ENCODE measurements around the gene WDR37.

Gene WDR37

DNA sequence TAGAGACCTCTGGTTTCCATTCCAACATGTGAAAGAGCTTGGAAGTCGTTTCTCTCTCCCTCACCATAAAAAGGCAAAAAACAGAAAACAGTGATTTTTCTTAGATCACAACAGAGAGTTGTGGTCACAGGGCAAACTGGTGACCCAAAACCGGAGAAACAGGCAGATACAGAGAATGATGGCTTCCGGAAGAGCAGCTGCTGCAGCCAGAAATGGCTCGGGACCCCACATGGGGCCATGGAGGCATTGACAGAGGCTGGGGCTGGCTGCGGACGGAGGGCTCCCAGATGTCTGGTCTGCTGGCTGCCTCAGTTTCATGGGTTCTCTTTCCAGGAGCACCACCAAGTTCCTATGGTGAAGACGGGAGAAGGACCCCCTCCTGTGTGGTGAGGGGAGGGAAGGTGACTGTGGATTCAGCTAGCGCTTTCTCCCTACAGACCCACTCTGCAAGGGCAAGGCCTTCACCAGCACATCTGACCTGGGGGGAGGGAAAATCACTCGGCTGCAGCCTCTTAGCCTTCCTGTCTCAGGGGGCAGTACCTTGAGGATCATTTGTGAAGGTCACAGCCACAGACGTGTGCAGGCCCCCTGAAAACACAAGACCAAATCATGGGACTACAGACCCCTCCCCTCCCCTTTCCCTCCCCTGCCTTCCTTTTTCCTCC is 81.4 kb downstream of the WDR37 start:
- no peak overlapping the region for H3K27ac ChIP-seq (ENCODE audit: extremely low read depth, low read depth, low read length)
- ChIA-PET CTCF (no interaction called here), POLR2A (no interaction called here)
- H3K4me1 ChIP-seq (ENCODE audit: control insufficient read depth, insufficient read depth, low read length) = no peaks in the 10 kb centered on the region
- H3K9me3 ChIP-seq (ENCODE audit: control insufficient read depth, insufficient read depth, low read depth, low read length) = no peaks in the 10 kb centered on the region
- TF ChIP-seq ZSCAN18 (tag by site-specific recombination; IDR thresholded peaks at IDR 0.05) (no peak), ZFP3 (tag by site-specific recombination; IDR thresholded peaks at IDR 0.05; ENCODE audit: low read depth) (no peak), ZNF37A (tag by site-specific recombination; IDR thresholded peaks at IDR 0.05) (no peak), ZBTB17 (tag by site-specific recombination; IDR thresholded peaks at IDR 0.05) (no peak), HOXD13 (CRISPR knock-in tag; IDR thresholded peaks at IDR 0.05; ENCODE audit: borderline replicate concordance) (no peak), ZNF600 (tag by site-specific recombination; IDR thresholded peaks at IDR 0.05) (no peak), ZNF677 (tag by site-specific recombination; IDR thresholded peaks at IDR 0.05) (no peak), ZNF521 (tag by site-specific recombination; IDR thresholded peaks at IDR 0.05) (no peak), ZNF350 (tag by site-specific recombination; IDR thresholded peaks at IDR 0.05) (no peak), ZNF266 (tag by site-specific recombination; IDR thresholded peaks at IDR 0.05; ENCODE audit: low read depth) (no peak), ZNF211 (tag by site-specific recombination; IDR thresholded peaks at IDR 0.05; ENCODE audit: low read depth) (no peak), SP7 (tag by site-specific recombination; IDR thresholded peaks at IDR 0.05) (no peak), ZNF280C (tag by site-specific recombination; IDR thresholded peaks at IDR 0.05) (no peak)
- TF ChIP-seq, protein P1, sequence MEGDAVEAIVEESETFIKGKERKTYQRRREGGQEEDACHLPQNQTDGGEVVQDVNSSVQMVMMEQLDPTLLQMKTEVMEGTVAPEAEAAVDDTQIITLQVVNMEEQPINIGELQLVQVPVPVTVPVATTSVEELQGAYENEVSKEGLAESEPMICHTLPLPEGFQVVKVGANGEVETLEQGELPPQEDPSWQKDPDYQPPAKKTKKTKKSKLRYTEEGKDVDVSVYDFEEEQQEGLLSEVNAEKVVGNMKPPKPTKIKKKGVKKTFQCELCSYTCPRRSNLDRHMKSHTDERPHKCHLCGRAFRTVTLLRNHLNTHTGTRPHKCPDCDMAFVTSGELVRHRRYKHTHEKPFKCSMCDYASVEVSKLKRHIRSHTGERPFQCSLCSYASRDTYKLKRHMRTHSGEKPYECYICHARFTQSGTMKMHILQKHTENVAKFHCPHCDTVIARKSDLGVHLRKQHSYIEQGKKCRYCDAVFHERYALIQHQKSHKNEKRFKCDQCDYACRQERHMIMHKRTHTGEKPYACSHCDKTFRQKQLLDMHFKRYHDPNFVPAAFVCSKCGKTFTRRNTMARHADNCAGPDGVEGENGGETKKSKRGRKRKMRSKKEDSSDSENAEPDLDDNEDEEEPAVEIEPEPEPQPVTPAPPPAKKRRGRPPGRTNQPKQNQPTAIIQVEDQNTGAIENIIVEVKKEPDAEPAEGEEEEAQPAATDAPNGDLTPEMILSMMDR (tag by site-specific recombination; IDR thresholded peaks at IDR 0.05) = no peak
- H3K36me3 ChIP-seq (ENCODE audit: control insufficient read depth in 2 of 2, insufficient read depth in 1 of 2, low read length in 2 of 2) = no peaks in the 10 kb centered on the region
- no peak overlapping the region for H3K4me3 ChIP-seq (ENCODE audit: low read depth, low read length)

DNA sequence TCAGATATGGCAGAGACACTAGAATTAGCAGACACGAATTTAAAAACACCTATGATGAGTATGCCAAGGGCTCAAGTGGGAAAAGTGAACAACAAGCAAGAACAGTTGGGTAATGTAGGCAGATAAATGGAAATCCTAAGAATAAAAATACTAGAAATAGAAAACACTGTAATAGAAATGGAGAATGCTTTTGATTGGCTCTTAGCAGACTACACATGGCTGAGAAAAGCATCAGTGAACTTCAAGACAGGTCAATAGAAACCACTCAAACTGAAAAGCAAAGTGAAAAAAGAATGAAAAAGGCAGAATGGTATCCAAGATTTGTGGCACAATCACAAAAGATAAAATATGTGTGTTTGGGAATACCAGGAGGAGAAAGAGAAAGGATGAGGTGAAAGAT is 82.3 kb downstream of the WDR37 start:
- POLR2A ChIA-PET = no interaction called here
- Histone ChIP-seq H3K27ac (ENCODE audit: extremely low read depth, low read depth, low read length) (no peak overlapping the region), H3K4me1 (ENCODE audit: control insufficient read depth, insufficient read depth, low read length) (no peaks in the 10 kb centered on the region), H3K36me3 (ENCODE audit: control insufficient read depth in 2 of 2, insufficient read depth in 1 of 2, low read length in 2 of 2) (no peaks in the 10 kb centered on the region), H3K9me3 (ENCODE audit: control insufficient read depth, insufficient read depth, low read depth, low read length) (no peaks in the 10 kb centered on the region), H3K4me3 (ENCODE audit: low read depth, low read length) (no peak overlapping the region)
- no peak for TF ChIP-seq IKZF3 (tag by site-specific recombination; IDR thresholded peaks at IDR 0.05)
- peak; percentile 71 for TF ChIP-seq SETDB1 (IDR thresholded peaks at IDR 0.05; ENCODE audit: insufficient read length, low read length)
- TF ChIP-seq, protein P2, sequence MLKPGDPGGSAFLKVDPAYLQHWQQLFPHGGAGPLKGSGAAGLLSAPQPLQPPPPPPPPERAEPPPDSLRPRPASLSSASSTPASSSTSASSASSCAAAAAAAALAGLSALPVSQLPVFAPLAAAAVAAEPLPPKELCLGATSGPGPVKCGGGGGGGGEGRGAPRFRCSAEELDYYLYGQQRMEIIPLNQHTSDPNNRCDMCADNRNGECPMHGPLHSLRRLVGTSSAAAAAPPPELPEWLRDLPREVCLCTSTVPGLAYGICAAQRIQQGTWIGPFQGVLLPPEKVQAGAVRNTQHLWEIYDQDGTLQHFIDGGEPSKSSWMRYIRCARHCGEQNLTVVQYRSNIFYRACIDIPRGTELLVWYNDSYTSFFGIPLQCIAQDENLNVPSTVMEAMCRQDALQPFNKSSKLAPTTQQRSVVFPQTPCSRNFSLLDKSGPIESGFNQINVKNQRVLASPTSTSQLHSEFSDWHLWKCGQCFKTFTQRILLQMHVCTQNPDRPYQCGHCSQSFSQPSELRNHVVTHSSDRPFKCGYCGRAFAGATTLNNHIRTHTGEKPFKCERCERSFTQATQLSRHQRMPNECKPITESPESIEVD (tag by site-specific recombination; IDR thresholded peaks at IDR 0.05) = no peak
- no peak for TF ChIP-seq ZNF626 (tag by site-specific recombination; IDR thresholded peaks at IDR 0.05)
- TF ChIP-seq ZNF423 (tag by site-specific recombination; IDR thresholded peaks at IDR 0.05) = no peak
- no peak for TF ChIP-seq KLF1 (tag by site-specific recombination; IDR thresholded peaks at IDR 0.05)
- CTCF ChIA-PET = interaction anchor here (0.5 kb wide), 1 partner anchor 154 kb away, joined by 3 read pairs; no protein-coding TSS in a partner anchor

All from HEK293 (cell line).